ENCODE measurements around the gene GYPA.
"Not testable (repeated sequence)": the region's sequence is repeated elsewhere in the genome, so short reads cannot be mapped to it uniquely, and the experiment has no call there.

The GYPA gene

GRCh38 chr4:144128709-144129320, 11.7 kb downstream of the GYPA start:
- DNase-seq (ENCODE audit: low spot score): not testable (repeated sequence)

- DNase-seq (ENCODE audit: low spot score): not testable (repeated sequence)
Measured at GRCh38 chr4:144125109-144125508, 15.4 kb downstream of the GYPA start.

- not testable (repeated sequence) for DNase-seq (ENCODE audit: low spot score)
Measured at GRCh38 chr4:144123982-144124635, 16.4 kb downstream of the GYPA start.

- DNase-seq (ENCODE audit: low spot score): not testable (repeated sequence)
Measured at GRCh38 chr4:144123269-144123668, 17.2 kb downstream of the GYPA start.

- DNase-seq (ENCODE audit: low spot score): not testable (repeated sequence)
Measured at GRCh38 chr4:144119752-144120151, 20.8 kb downstream of the GYPA start.

- no peak for DNase-seq (ENCODE audit: low spot score)
Measured at GRCh38 chr4:144115519-144115918, 25.0 kb downstream of the GYPA start.

GRCh38 chr4:144113546-144113945, 27.0 kb downstream of the GYPA start:
- DNase-seq (ENCODE audit: low spot score): no peak

- DNase-seq (ENCODE audit: low spot score): no peak
Measured at GRCh38 chr4:144104509-144105130, 35.9 kb downstream of the GYPA start.

- DNase-seq (ENCODE audit: low spot score): not testable (repeated sequence)
Measured at GRCh38 chr4:144097776-144098175, 42.7 kb downstream of the GYPA start.

GRCh38 chr4:144093995-144094394, 46.5 kb downstream of the GYPA start:
- not testable (repeated sequence) for DNase-seq (ENCODE audit: low spot score)

- not testable (repeated sequence) for DNase-seq (ENCODE audit: low spot score)
Measured at GRCh38 chr4:144091181-144091580, 49.3 kb downstream of the GYPA start.

- no peak for DNase-seq (ENCODE audit: low spot score)
Measured at GRCh38 chr4:144090744-144091143, 49.8 kb downstream of the GYPA start.

- DNase-seq (ENCODE audit: low spot score): not testable (repeated sequence)
Measured at GRCh38 chr4:144082053-144082452, 58.5 kb downstream of the GYPA start.

GRCh38 chr4:144080135-144080534, 60.4 kb downstream of the GYPA start:
- not testable (repeated sequence) for DNase-seq (ENCODE audit: low spot score)

- DNase-seq (ENCODE audit: low spot score): not testable (repeated sequence)
Measured at GRCh38 chr4:144078746-144079145, 61.8 kb downstream of the GYPA start.

GRCh38 chr4:144061556-144061955, 79.0 kb downstream of the GYPA start:
- DNase-seq (ENCODE audit: low spot score): not testable (repeated sequence)

GRCh38 chr4:144060234-144060859, 80.2 kb downstream of the GYPA start:
- DNase-seq (ENCODE audit: low spot score): not testable (repeated sequence)

Data from germinal center (tissue), 1 donor.